WI38 (cell line): Measurements from ENCODE around the gene AP1M2.
"Not testable (repeated sequence)": the region's sequence is repeated elsewhere in the genome, so short reads cannot be mapped to it uniquely, and the experiment has no call there.

ENCODE experiments used
- H3K4me3 ChIP-seq: 2 replicates; pipeline ENCODE4 v1.5.1; 2011; ENCODE audit warnings: low read depth, mild to moderate bottlenecking, control low read depth, low read length
- TF ChIP-seq, protein P1 (sequence below): IDR thresholded peaks from 2 replicates; pipeline ENCODE4 v1.5.1; 2012; ENCODE audit warnings: low read depth, mild to moderate bottlenecking, control low read depth, low read length

Gene AP1M2

DNA sequence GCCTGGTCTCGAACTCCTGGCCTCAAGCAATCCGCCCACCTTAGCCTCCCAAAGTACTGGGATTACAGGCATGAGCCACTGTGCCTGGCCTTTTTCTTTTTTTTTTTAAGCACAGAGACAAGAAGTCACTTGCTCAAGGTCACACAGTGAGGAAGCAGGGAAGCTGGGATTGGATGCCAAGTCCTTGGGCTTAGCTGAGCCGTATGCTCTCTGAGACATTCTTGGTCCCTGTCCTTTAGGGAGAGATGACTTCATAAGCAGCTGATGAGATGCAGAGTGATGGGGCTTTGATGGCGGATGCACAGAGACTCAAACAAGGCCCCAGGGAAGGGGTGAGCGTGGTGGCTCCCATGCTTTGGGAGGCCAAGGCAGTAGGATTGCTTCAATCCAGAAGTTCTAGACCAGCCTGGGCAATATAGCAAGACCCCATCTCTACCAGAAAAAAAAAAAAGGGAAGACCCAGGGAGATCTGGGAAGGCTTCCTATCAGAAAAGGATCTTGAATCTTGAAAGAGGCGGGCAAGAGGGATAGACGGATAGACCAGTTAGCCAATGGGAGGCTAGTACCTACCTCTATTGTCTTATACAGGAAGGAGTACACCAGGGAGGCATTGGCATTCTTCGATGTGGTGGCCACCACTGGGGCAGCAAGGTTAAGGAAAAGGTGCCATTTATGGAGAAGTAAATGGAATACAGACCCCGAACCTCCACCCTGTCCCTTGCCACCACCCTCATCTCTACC lies 3.9 kb downstream of the AP1M2 start:
- TF ChIP-seq, protein P1, sequence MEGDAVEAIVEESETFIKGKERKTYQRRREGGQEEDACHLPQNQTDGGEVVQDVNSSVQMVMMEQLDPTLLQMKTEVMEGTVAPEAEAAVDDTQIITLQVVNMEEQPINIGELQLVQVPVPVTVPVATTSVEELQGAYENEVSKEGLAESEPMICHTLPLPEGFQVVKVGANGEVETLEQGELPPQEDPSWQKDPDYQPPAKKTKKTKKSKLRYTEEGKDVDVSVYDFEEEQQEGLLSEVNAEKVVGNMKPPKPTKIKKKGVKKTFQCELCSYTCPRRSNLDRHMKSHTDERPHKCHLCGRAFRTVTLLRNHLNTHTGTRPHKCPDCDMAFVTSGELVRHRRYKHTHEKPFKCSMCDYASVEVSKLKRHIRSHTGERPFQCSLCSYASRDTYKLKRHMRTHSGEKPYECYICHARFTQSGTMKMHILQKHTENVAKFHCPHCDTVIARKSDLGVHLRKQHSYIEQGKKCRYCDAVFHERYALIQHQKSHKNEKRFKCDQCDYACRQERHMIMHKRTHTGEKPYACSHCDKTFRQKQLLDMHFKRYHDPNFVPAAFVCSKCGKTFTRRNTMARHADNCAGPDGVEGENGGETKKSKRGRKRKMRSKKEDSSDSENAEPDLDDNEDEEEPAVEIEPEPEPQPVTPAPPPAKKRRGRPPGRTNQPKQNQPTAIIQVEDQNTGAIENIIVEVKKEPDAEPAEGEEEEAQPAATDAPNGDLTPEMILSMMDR = no peak

DNA sequence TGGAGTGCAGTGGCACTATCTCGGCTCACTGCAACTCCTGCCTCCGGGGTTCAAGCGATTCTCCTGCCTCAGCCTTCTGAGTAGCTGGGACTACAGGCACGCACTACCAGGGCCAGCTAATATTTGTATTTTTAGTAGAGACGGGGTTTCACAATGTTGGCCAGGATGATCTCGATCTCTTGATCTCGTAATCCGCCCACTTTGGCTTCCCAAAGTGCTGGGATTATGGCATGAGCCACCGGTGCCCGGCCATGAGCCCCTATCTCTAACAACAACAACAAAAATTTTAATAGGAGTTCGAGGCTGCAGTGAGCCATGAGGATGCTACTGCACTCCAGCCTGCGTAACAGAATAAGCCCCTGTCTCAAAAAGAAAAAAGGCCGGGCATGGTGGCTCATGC lies 5.0 kb downstream of the AP1M2 start:
- TF ChIP-seq, protein P1 = no peak
- H3K4me3 ChIP-seq = no peak overlapping the region

More for the DNA sequence above, 3.9 kb downstream of the AP1M2 start:
- H3K4me3 ChIP-seq = no peak overlapping the region

DNA sequence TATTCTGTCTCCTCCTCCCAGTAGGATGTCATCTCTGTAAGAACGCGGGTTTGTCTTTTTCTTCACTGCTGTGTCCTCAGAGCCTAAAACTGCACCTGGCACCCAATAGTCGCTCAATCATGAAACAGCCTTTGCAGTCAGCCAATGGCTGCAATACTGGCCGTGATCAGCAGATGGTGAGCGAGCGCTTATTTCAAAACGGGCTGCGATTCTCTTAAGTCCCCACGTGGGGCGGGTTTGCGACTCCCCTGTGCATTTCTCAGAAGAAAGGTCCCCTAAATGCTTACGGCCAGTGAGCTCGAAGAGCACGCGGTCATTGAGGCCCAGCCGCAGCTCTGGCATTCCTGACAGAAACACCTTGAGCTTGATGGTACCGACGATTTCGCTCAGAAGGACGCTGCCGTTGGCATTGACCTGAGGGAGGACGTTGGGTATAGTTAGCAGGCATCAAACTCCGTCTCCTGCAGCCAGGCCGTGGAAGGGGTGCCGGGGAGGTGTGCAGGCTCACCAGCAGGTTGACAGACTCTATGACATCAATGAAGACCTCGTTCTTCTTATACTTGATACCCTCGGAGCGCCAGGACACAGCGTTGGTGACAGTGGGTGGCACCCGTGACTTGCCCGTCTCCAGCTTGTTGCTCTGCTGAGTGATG lies 6.0 kb downstream of the AP1M2 start:
- H3K4me3 ChIP-seq = no peak overlapping the region
- TF ChIP-seq, protein P1 = peak; percentile 100

DNA sequence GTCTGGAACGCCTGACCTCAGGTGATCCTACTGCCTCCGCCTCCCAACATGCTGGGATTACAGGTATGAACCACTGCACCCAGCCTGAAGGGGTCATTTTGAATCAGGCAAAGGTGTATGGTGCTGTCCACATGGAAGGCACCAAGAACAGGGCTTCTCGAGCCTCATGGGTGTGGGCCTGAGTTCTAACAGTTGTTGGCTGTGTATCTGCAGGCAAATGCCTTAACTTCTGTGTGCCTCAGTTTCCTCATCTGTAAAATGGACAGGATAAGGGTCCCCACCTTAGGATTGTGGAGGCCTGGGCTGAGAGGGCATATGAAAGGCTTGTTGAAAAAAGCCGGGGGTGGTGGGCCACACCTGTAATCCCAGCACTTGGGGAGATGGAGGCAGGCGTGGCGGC lies 9.2 kb downstream of the AP1M2 start:
- TF ChIP-seq, protein P1 = no peak
- no peak overlapping the region for H3K4me3 ChIP-seq

DNA sequence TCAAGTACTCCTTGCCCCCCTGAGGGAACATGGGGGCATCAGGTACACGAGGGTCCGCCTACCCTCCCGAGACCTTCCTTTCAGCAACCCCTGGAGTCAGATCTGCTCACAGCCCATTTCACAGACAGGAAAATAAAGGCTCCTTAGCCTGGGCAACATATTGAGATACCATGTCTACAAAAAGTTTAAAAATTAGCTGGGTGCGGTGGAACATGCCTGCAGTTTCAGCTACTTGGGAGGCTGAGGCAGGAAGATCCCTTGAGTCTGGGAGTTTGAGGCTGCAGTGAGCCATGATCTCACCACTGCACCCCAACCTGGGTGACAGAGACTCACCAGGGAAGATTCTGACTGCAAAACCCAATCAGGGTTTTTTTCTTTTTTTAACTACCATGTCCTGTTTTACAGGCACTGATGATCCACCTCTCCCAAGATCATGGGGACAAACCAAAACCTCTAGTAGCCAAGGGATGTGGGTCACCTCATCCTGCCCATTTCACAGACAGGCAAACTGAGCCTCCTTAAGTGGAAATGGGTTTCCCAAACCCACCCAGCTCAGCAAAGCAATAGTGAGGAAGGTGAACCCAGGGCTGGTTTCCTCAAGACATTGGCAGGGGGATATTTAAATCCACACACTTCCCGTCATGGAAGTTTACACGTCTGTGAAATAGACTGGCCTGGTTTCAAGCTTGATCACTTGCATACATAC lies 11.9 kb downstream of the AP1M2 start:
- H3K4me3 ChIP-seq = no peak overlapping the region
- TF ChIP-seq, protein P1 = no peak

DNA sequence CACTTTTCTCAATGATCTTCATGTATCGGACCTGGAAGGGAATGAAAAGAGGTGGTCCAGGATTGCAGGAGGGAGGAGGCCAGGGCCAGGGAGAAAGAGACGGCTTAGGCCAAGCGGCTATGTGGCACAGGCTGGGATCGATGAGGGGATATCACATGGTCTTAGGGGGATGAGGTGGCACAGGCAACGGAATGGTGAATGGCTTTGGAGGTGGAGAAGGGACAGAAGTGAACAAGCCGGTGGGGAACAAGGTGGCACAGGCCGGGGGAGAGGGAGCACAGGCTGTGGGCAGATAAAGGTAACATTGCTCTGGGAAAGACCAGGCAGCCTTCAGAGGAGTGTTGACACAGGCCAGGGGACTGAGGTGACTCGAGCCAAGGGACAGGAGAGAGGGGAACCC lies 12.7 kb downstream of the AP1M2 start:
- TF ChIP-seq, protein P1 = no peak

DNA sequence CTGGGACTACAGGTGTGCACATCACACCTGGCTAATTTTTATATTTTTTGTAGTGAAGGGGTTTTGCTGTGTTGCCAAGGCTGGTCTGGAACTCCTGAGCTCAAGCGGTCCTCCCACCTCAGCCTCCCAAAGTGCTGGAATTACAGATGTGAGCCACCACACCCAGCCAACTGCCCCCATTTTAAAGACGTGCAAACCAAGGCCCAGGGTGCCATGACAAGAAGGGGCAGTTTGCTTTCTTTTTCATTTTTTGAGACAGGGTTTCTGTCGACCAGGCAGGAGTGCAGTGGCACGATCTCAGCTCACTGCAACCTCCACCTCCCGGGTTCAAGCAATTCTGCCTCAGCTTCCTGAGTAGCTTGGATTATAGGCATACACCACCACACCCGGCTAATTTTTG lies 13.3 kb downstream of the AP1M2 start:
- not testable (repeated sequence) for H3K4me3 ChIP-seq

More for the DNA sequence above, 12.7 kb downstream of the AP1M2 start:
- H3K4me3 ChIP-seq = no peak overlapping the region
